Measurements from ENCODE around the gene RND3.

GRCh38 chr2:150526827-150527226 lies 39.4 kb upstream of the RND3 start:
- TF ChIP-seq, protein P1, sequence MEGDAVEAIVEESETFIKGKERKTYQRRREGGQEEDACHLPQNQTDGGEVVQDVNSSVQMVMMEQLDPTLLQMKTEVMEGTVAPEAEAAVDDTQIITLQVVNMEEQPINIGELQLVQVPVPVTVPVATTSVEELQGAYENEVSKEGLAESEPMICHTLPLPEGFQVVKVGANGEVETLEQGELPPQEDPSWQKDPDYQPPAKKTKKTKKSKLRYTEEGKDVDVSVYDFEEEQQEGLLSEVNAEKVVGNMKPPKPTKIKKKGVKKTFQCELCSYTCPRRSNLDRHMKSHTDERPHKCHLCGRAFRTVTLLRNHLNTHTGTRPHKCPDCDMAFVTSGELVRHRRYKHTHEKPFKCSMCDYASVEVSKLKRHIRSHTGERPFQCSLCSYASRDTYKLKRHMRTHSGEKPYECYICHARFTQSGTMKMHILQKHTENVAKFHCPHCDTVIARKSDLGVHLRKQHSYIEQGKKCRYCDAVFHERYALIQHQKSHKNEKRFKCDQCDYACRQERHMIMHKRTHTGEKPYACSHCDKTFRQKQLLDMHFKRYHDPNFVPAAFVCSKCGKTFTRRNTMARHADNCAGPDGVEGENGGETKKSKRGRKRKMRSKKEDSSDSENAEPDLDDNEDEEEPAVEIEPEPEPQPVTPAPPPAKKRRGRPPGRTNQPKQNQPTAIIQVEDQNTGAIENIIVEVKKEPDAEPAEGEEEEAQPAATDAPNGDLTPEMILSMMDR (IDR thresholded peaks at IDR 0.05) = no peak
- TF ChIP-seq POLR2A (IDR thresholded peaks at IDR 0.05) = no peak
